ENCODE results near the gene DOCK4. TPM values are rescaled to one million over a fixed set of nuclear protein-coding genes. Genes with fewer than 3 reads are reported as not detected.

Gene DOCK4
- total RNA-seq, 1 donor, result 31.8 TPM

DNA sequence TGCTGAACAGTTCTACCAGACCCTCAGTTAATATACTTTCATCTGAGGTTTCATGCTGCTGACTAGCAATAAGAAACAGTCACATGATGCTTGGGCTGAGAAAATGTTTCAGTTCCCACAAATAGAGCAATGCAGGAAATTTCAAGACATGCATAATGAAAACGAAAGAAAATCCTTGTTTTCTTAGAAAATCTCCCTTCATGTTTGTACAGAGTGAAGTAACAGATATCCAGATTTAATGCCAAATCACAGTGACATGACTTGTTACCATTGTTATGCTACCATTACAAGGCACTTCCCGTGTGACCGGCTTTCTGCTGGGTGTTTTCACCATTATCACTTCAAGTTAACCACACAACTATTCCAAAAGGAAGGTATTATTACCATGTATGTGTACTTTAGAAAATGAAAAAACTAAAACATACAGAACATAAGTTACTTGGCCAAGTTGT lies 121.7 kb downstream of the DOCK4 start:
- peak; percentile 67 for DNase-seq (ENCODE audit: insufficient read length, low spot score, missing footprints)
- Histone ChIP-seq H3K4me2 (ENCODE audit: insufficient read depth, low read length) (peak overlapping the region; percentile 75), H3K27ac (ENCODE audit: low read depth, low read length) (peak overlapping the region; percentile 84), H3K27me3 (ENCODE audit: insufficient read depth, low read length) (no peaks in the 10 kb centered on the region), H2AFZ (ENCODE audit: low read length) (peak overlapping the region; percentile 80), H3K36me3 (ENCODE audit: insufficient read depth, low read length) (no peaks in the 10 kb centered on the region), H3K9me3 (ENCODE audit: low read depth, low read length) (no peaks in the 10 kb centered on the region), H4K20me1 (ENCODE audit: insufficient read depth, low read length) (no peaks in the 10 kb centered on the region), H3K4me3 (ENCODE audit: insufficient read depth, low read length) (peak overlapping the region; percentile 52), H3K79me2 (ENCODE audit: insufficient read depth, low read length) (peaks cover 28% of the 10 kb centered on the region), H3K4me1 (ENCODE audit: insufficient read depth, low read length) (peaks cover 51% of the 10 kb centered on the region)
- TF ChIP-seq, protein P1, sequence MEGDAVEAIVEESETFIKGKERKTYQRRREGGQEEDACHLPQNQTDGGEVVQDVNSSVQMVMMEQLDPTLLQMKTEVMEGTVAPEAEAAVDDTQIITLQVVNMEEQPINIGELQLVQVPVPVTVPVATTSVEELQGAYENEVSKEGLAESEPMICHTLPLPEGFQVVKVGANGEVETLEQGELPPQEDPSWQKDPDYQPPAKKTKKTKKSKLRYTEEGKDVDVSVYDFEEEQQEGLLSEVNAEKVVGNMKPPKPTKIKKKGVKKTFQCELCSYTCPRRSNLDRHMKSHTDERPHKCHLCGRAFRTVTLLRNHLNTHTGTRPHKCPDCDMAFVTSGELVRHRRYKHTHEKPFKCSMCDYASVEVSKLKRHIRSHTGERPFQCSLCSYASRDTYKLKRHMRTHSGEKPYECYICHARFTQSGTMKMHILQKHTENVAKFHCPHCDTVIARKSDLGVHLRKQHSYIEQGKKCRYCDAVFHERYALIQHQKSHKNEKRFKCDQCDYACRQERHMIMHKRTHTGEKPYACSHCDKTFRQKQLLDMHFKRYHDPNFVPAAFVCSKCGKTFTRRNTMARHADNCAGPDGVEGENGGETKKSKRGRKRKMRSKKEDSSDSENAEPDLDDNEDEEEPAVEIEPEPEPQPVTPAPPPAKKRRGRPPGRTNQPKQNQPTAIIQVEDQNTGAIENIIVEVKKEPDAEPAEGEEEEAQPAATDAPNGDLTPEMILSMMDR (IDR thresholded peaks at IDR 0.05; ENCODE audit: extremely low read depth, low read depth, low read length), result no peak

DNA sequence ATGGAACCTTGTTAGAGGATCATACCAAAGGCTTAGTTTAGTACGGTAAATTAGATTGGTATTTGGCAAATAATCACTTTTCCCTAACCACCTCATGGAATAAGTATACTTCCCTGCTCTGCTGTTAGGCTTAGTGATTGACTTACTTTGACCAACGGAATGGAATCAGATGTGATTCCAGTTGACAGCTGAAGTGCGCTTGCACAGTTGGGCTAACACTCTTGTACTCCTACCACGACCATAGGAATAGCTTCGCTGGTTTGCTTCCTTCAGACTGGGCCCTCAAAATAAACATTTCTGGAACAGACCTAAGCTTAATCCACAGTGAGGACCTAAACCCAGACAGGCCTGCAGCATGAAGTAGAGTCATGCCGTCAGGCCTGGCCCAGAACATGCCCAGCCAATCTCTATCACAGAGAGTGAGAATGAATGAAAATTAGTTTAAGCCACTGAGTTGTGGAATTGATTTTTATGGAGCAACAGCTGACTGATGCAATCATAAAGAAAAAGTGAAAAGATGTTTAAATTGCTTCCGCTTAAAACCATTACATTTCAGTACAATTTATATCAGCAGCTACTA lies 122.3 kb downstream of the DOCK4 start:
- H3K27me3 ChIP-seq (ENCODE audit: insufficient read depth, low read length), result no peaks in the 10 kb centered on the region
- peak overlapping the region; percentile 52 for H3K4me3 ChIP-seq (ENCODE audit: insufficient read depth, low read length)
- H2AFZ ChIP-seq (ENCODE audit: low read length), result peak overlapping the region; percentile 80
- H4K20me1 ChIP-seq (ENCODE audit: insufficient read depth, low read length), result no peaks in the 10 kb centered on the region
- TF ChIP-seq, protein P1 (IDR thresholded peaks at IDR 0.05; ENCODE audit: extremely low read depth, low read depth, low read length), result no peak
- H3K9me3 ChIP-seq (ENCODE audit: low read depth, low read length), result no peaks in the 10 kb centered on the region
- peak overlapping the region; percentile 84 for H3K27ac ChIP-seq (ENCODE audit: low read depth, low read length)
- H3K4me2 ChIP-seq (ENCODE audit: insufficient read depth, low read length), result peak overlapping the region; percentile 75
- H3K4me1 ChIP-seq (ENCODE audit: insufficient read depth, low read length), result peaks cover 52% of the 10 kb centered on the region
- H3K36me3 ChIP-seq (ENCODE audit: insufficient read depth, low read length), result no peaks in the 10 kb centered on the region
- DNase-seq (ENCODE audit: insufficient read length, low spot score, missing footprints), result no peak
- peaks cover 28% of the 10 kb centered on the region for H3K79me2 ChIP-seq (ENCODE audit: insufficient read depth, low read length)

DNA sequence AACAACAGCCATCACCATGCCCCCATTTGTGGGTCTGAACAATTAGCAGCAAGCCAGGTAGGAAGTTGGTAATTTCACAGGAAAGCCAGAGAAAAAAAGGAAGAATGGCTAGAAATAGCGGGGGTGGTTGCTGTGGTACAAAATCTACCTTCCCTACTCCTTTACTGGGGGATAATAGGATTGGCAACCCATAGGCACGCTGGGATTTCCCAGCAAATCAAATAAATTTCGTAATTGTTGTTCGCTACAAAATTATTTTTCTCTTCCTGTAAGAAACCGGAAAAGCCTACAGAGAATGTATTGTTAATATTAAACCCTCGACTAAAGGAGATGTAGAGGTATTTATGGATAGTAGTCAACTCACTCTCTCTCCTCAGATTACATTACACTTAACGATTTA lies 123.9 kb downstream of the DOCK4 start:
- Histone ChIP-seq H3K36me3 (ENCODE audit: insufficient read depth, low read length) (no peaks in the 10 kb centered on the region), H4K20me1 (ENCODE audit: insufficient read depth, low read length) (no peaks in the 10 kb centered on the region), H3K4me2 (ENCODE audit: insufficient read depth, low read length) (no peak overlapping the region), H3K79me2 (ENCODE audit: insufficient read depth, low read length) (peaks cover 24% of the 10 kb centered on the region), H3K4me1 (ENCODE audit: insufficient read depth, low read length) (peaks cover 52% of the 10 kb centered on the region), H2AFZ (ENCODE audit: low read length) (no peak overlapping the region), H3K4me3 (ENCODE audit: insufficient read depth, low read length) (no peak overlapping the region), H3K27ac (ENCODE audit: low read depth, low read length) (no peak overlapping the region), H3K27me3 (ENCODE audit: insufficient read depth, low read length) (no peaks in the 10 kb centered on the region), H3K9me3 (ENCODE audit: low read depth, low read length) (no peaks in the 10 kb centered on the region)
- DNase-seq (ENCODE audit: insufficient read length, low spot score, missing footprints), result no peak
- TF ChIP-seq, protein P1 (IDR thresholded peaks at IDR 0.05; ENCODE audit: extremely low read depth, low read depth, low read length), result no peak

DNA sequence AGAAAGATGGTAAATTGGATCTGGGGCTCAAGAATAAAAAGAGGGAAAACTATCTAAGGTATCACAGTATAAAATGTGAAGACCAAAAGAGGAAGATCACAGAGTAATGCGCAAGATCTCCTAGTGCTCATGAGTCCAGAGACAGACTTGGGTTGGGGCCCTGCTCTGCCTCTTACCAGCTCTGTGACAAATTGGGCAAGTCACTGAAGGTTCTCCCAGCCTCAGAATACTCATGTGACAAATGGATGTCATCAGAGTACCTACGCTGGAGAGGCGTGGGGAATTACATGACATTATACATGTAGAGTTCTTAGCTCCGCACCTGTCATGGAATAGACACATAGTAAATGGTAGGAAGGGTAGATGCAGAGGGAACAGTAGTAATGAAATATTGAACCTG lies 124.4 kb downstream of the DOCK4 start:
- Histone ChIP-seq H3K79me2 (ENCODE audit: insufficient read depth, low read length) (peaks cover 24% of the 10 kb centered on the region), H4K20me1 (ENCODE audit: insufficient read depth, low read length) (no peaks in the 10 kb centered on the region), H3K4me3 (ENCODE audit: insufficient read depth, low read length) (no peak overlapping the region), H3K27me3 (ENCODE audit: insufficient read depth, low read length) (no peaks in the 10 kb centered on the region), H2AFZ (ENCODE audit: low read length) (no peak overlapping the region), H3K4me1 (ENCODE audit: insufficient read depth, low read length) (peaks cover 50% of the 10 kb centered on the region), H3K4me2 (ENCODE audit: insufficient read depth, low read length) (no peak overlapping the region), H3K36me3 (ENCODE audit: insufficient read depth, low read length) (no peaks in the 10 kb centered on the region), H3K27ac (ENCODE audit: low read depth, low read length) (peak overlapping the region; percentile 94), H3K9me3 (ENCODE audit: low read depth, low read length) (no peaks in the 10 kb centered on the region)
- no peak for DNase-seq (ENCODE audit: insufficient read length, low spot score, missing footprints)
- TF ChIP-seq, protein P1 (IDR thresholded peaks at IDR 0.05; ENCODE audit: extremely low read depth, low read depth, low read length), result no peak
